Globus pallidus (tissue), 1 donor: ENCODE data around the gene TCF25.

Experiments used
- DNase-seq: peaks from one replicate; pipeline ENCODE4 v3.0.0-alpha.2; 2015; ENCODE audit warnings: low spot score

The TCF25 gene

GRCh38 chr16:89946515-89946914 is 73.1 kb downstream of the TCF25 start:
- DNase-seq, result no peak

- no peak for DNase-seq
Observed at GRCh38 chr16:89949121-89949742, 75.8 kb downstream of the TCF25 start.

GRCh38 chr16:89949756-89950155 is 76.4 kb downstream of the TCF25 start:
- DNase-seq, result no peak

- DNase-seq, result no peak
Observed at GRCh38 chr16:89951509-89951908, 78.1 kb downstream of the TCF25 start.

- no peak for DNase-seq
Observed at GRCh38 chr16:89952049-89952448, 78.7 kb downstream of the TCF25 start.

- no peak for DNase-seq
Observed at GRCh38 chr16:89952551-89952950, 79.2 kb downstream of the TCF25 start.

GRCh38 chr16:89953671-89954406 is 80.4 kb downstream of the TCF25 start:
- DNase-seq, result no peak

- no peak for DNase-seq
Observed at GRCh38 chr16:89954462-89954861, 81.1 kb downstream of the TCF25 start.

- no peak for DNase-seq
Observed at GRCh38 chr16:89955001-89955685, 81.8 kb downstream of the TCF25 start.

- no peak for DNase-seq
Observed at GRCh38 chr16:89956505-89957215, 83.3 kb downstream of the TCF25 start.

- no peak for DNase-seq
Observed at GRCh38 chr16:89957216-89957785, 83.9 kb downstream of the TCF25 start.

- no peak for DNase-seq
Observed at GRCh38 chr16:89958068-89958467, 84.7 kb downstream of the TCF25 start.

- no peak for DNase-seq
Observed at GRCh38 chr16:89958596-89958995, 85.2 kb downstream of the TCF25 start.

GRCh38 chr16:89960966-89961365 is 87.6 kb downstream of the TCF25 start:
- DNase-seq, result no peak
